ENCODE measurements around the gene U2AF1L4.

Gene U2AF1L4

GRCh38 chr19:35740423-35741202 lies 4.6 kb downstream of the U2AF1L4 start:
- DNase-seq (ENCODE audit: low read depth in 2 of 2): peak; percentile 90 to 92

GRCh38 chr19:35740108-35740422 lies 5.2 kb downstream of the U2AF1L4 start:
- DNase-seq (ENCODE audit: low read depth in 2 of 2): no peak

- no peak for DNase-seq (ENCODE audit: low read depth in 2 of 2)
Measured at GRCh38 chr19:35739275-35740107, 5.7 kb downstream of the U2AF1L4 start.

- DNase-seq (ENCODE audit: low read depth in 2 of 2): no peak
Measured at GRCh38 chr19:35738887-35739229, 6.4 kb downstream of the U2AF1L4 start.

- no peak for DNase-seq (ENCODE audit: low read depth in 2 of 2)
Measured at GRCh38 chr19:35738021-35738886, 7.0 kb downstream of the U2AF1L4 start.

GRCh38 chr19:35736913-35737886 lies 8.0 kb downstream of the U2AF1L4 start:
- DNase-seq (ENCODE audit: low read depth in 2 of 2): no peak

- DNase-seq (ENCODE audit: low read depth in 2 of 2): no peak
Measured at GRCh38 chr19:35734889-35735288, 10.3 kb downstream of the U2AF1L4 start.

- no peak for DNase-seq (ENCODE audit: low read depth in 2 of 2)
Measured at GRCh38 chr19:35734273-35734672, 10.9 kb downstream of the U2AF1L4 start.

- no peak for DNase-seq (ENCODE audit: low read depth in 2 of 2)
Measured at GRCh38 chr19:35733180-35734125, 11.8 kb downstream of the U2AF1L4 start.

GRCh38 chr19:35732540-35733179 lies 12.6 kb downstream of the U2AF1L4 start:
- no peak for DNase-seq (ENCODE audit: low read depth in 2 of 2)

- DNase-seq (ENCODE audit: low read depth in 2 of 2): no peak
Measured at GRCh38 chr19:35731779-35732405, 13.3 kb downstream of the U2AF1L4 start.

GRCh38 chr19:35731353-35731752 lies 13.9 kb downstream of the U2AF1L4 start:
- DNase-seq (ENCODE audit: low read depth in 2 of 2): no peak

GRCh38 chr19:35730326-35730725 lies 14.9 kb downstream of the U2AF1L4 start:
- DNase-seq (ENCODE audit: low read depth in 2 of 2): no peak

GRCh38 chr19:35729763-35730162 lies 15.5 kb downstream of the U2AF1L4 start:
- DNase-seq (ENCODE audit: low read depth in 2 of 2): no peak

GRCh38 chr19:35729021-35729420 lies 16.2 kb downstream of the U2AF1L4 start:
- no peak for DNase-seq (ENCODE audit: low read depth in 2 of 2)

GRCh38 chr19:35727956-35728706 lies 17.1 kb downstream of the U2AF1L4 start:
- no peak for DNase-seq (ENCODE audit: low read depth in 2 of 2)

- no peak for DNase-seq (ENCODE audit: low read depth in 2 of 2)
Measured at GRCh38 chr19:35727053-35727955, 17.9 kb downstream of the U2AF1L4 start.
